Keratinocyte (primary cell): Measurements from ENCODE around the gene CLCN7. TPM values are rescaled to one million over a fixed set of nuclear protein-coding genes. Genes with fewer than 3 reads are reported as not detected.

Source experiments
- DNase-seq: peaks from one replicate; pipeline ENCODE4 v3.0.0-alpha.2; 2011; ENCODE audit warnings: low read depth, missing footprints, low spot score
- FAIRE-seq: peaks from 2 replicates; lab custom pipeline; 2011; peaks lifted over from hg19 to GRCh38; lab: Jason Lieb, UNC
- H2AFZ ChIP-seq: 2 replicates; pipeline ENCODE4 v1.6.0; 2012; ENCODE audit warnings: low read length, control low read depth, inconsistent platforms; ENCODE audit not compliant: control insufficient read depth
- H3K27ac ChIP-seq: 2 replicates; pipeline ENCODE4 v1.5.1; 2011; ENCODE audit warnings: low read length; ENCODE audit not compliant: control insufficient read depth, insufficient read depth
- H3K27me3 ChIP-seq: 3 replicates; pipeline ENCODE4 v1.6.0; 2011; ENCODE audit warnings: low read length; ENCODE audit not compliant: control insufficient read depth, insufficient read depth; ENCODE audit errors: extremely low read depth
- H3K36me3 ChIP-seq, 2 experiments: 2 replicates in 1 of 2; 3 replicates in 1 of 2; pipeline ENCODE4 v1.5.1; 2011; ENCODE audit warnings: low read length in 2 of 2, mild to moderate bottlenecking in 1 of 2; ENCODE audit not compliant: control insufficient read depth in 2 of 2, insufficient read depth in 2 of 2; ENCODE audit errors: extremely low read depth in 1 of 2
- H3K4me1 ChIP-seq: 3 replicates; pipeline ENCODE4 v1.5.1; 2011; ENCODE audit warnings: low read length; ENCODE audit not compliant: control insufficient read depth, insufficient read depth; ENCODE audit errors: extremely low read depth
- H3K4me2 ChIP-seq: 3 replicates; pipeline ENCODE4 v1.6.0; 2011; ENCODE audit warnings: low read depth, low read length; ENCODE audit not compliant: control insufficient read depth, insufficient read depth; ENCODE audit errors: extremely low read depth
- H3K4me3 ChIP-seq, 3 experiments: fragments of 200-600 bp in 1 of 3; sonication (generic) in 1 of 3; 2 replicates in 2 of 3; 3 replicates in 1 of 3; pipeline ENCODE4 v1.5.1; 2011 to 2016; ENCODE audit warnings: low read length in 3 of 3, mild to moderate bottlenecking in 3 of 3, control low read depth in 2 of 3, inconsistent platforms in 1 of 3, low read depth in 1 of 3, mixed read lengths in 1 of 3, mixed run types in 1 of 3, moderate library complexity in 1 of 3; ENCODE audit not compliant: control insufficient read depth in 2 of 3, insufficient read depth in 2 of 3; ENCODE audit errors: extremely low read depth in 1 of 3
- H3K79me2 ChIP-seq: 2 replicates; pipeline ENCODE4 v1.6.0; 2012; ENCODE audit warnings: low read length; ENCODE audit not compliant: control insufficient read depth, insufficient read depth
- H3K9ac ChIP-seq: 3 replicates; pipeline ENCODE4 v1.6.0; 2011; ENCODE audit warnings: low read length; ENCODE audit not compliant: control insufficient read depth, insufficient read depth; ENCODE audit errors: extremely low read depth
- H3K9me1 ChIP-seq: 3 replicates; pipeline ENCODE4 v1.6.0; 2011; ENCODE audit warnings: low read length; ENCODE audit not compliant: control insufficient read depth, insufficient read depth; ENCODE audit errors: extremely low read depth
- H3K9me3 ChIP-seq: 2 replicates; pipeline ENCODE4 v1.5.1; 2012; ENCODE audit warnings: low read depth, low read length; ENCODE audit not compliant: control insufficient read depth
- H4K20me1 ChIP-seq: 3 replicates; pipeline ENCODE4 v1.6.0; 2011; ENCODE audit warnings: low read length; ENCODE audit not compliant: control insufficient read depth, insufficient read depth; ENCODE audit errors: extremely low read depth
- CTCF ChIP-seq, 3 experiments: IDR thresholded peaks in 1 of 3; conservative IDR thresholded peaks in 1 of 3; optimal IDR thresholded peaks in 1 of 3; 2 replicates in 2 of 3; 3 replicates in 1 of 3; pipeline versions ENCODE3 to v1.5.1; 2011; ENCODE audit warnings: low read length in 3 of 3, mild to moderate bottlenecking in 3 of 3, moderate library complexity in 2 of 3, control low read depth in 1 of 3, inconsistent platforms in 1 of 3; ENCODE audit not compliant: insufficient read depth in 2 of 3; ENCODE audit errors: extremely low read depth in 1 of 3
- EZH2 ChIP-seq: IDR thresholded peaks from one replicate; pipeline ENCODE4 v1.6.1; 2012; ENCODE audit warnings: inconsistent platforms, mild to moderate bottlenecking, low read length, moderate library complexity
- dilution Hi-C: fragments of 300-500 bp; cut with MboI; formaldehyde crosslinking; loops from one replicate; pipeline ENCODE4 v1.7.0; 2020; ENCODE audit warnings: low sequenced_read_pairs; ENCODE audit not compliant: extremely low pct_ligation_motif_present
- polyA plus RNA-seq, 5 experiments: library from polyadenylated mRNA; depleted of rRNA in 3 of 5; stranded (reverse) in 3 of 5; stranded (forward) in 1 of 5; unstranded in 1 of 5; fragments of >200 nt; gene quantifications; 1 replicate in 1 of 5; 2 replicates in 3 of 5; 3 replicates in 1 of 5; pipeline versions ENCODE4 v1.2.1 to v1.2.3, GENCODE V29; 2011 to 2012; ENCODE audit warnings: missing spikeins in 2 of 5, low read depth in 1 of 5, low replicate concordance in 1 of 5

The CLCN7 gene
- polyA plus RNA-seq, 1 donor (not counting 4 experiments of a cell fraction or from before 2014, with no cell fraction given) = 13.3 TPM

- DNase-seq (no peak), FAIRE-seq (no peak)
- Histone ChIP-seq H3K9me1 (no peaks in the 10 kb centered on the region), H3K4me2 (no peak overlapping the region), H4K20me1 (no peaks in the 10 kb centered on the region), H2AFZ (no peak overlapping the region), H3K27ac (no peak overlapping the region), H3K36me3 (peaks cover 7 to 13% of the 10 kb centered on the region in 2 experiments), H3K4me1 (no peaks in the 10 kb centered on the region), H3K4me3 (no peak overlapping the region), H3K27me3 (no peaks in the 10 kb centered on the region), H3K9me3 (no peaks in the 10 kb centered on the region), H3K9ac (no peak overlapping the region), H3K79me2 (peaks cover 6% of the 10 kb centered on the region)
- dilution Hi-C loops = no loop called here
- no peak for TF ChIP-seq EZH2
- TF ChIP-seq CTCF (optimal IDR thresholded peaks at IDR 0.05 in 1 of 3, IDR thresholded peaks at IDR 0.05 in 1 of 3, conservative IDR thresholded peaks at IDR 0.05 in 1 of 3; ENCODE audit: extremely low read depth in 1 of 3, insufficient read depth in 2 of 3, low read length in 3 of 3) = no peak
These were observed 26.8 kb upstream of the CLCN7 start for GRCh38 chr16:1501630-1502029.

GRCh38 chr16:1500465-1501150, 25.8 kb upstream of the CLCN7 start:
- dilution Hi-C loops = no loop called here
- no peaks in the 10 kb centered on the region for H3K9me1 ChIP-seq
- H3K9me3 ChIP-seq = no peaks in the 10 kb centered on the region
- peaks cover 9 to 13% of the 10 kb centered on the region in 2 experiments for H3K36me3 ChIP-seq
- DNase-seq (no peak), FAIRE-seq (no peak)
- H3K27ac ChIP-seq = no peak overlapping the region
- H3K79me2 ChIP-seq = peaks cover 11% of the 10 kb centered on the region
- H3K4me3 ChIP-seq = no peak overlapping the region
- no peak for TF ChIP-seq CTCF (optimal IDR thresholded peaks at IDR 0.05 in 1 of 3, IDR thresholded peaks at IDR 0.05 in 1 of 3, conservative IDR thresholded peaks at IDR 0.05 in 1 of 3; ENCODE audit: extremely low read depth in 1 of 3, insufficient read depth in 2 of 3, low read length in 3 of 3)
- no peak for TF ChIP-seq EZH2
- no peaks in the 10 kb centered on the region for H4K20me1 ChIP-seq
- no peak overlapping the region for H3K9ac ChIP-seq
- no peaks in the 10 kb centered on the region for H3K27me3 ChIP-seq
- no peak overlapping the region for H3K4me2 ChIP-seq
- no peak overlapping the region for H2AFZ ChIP-seq
- no peaks in the 10 kb centered on the region for H3K4me1 ChIP-seq
